Panc1 (cell line): ENCODE data around the gene CDC123.

ENCODE experiments used
- TCF7L2 ChIP-seq: IDR thresholded peaks from 2 replicates; pipeline ENCODE4 v1.6.1; 2011; ENCODE audit warnings: mild to moderate bottlenecking, low read depth, low read length, inconsistent platforms
- TF ChIP-seq, protein P1 (sequence below): fragments of 450-650 bp; IDR thresholded peaks from 2 replicates; pipeline ENCODE4 v1.5.1; 2017; ENCODE audit warnings: mild to moderate bottlenecking

DNA sequence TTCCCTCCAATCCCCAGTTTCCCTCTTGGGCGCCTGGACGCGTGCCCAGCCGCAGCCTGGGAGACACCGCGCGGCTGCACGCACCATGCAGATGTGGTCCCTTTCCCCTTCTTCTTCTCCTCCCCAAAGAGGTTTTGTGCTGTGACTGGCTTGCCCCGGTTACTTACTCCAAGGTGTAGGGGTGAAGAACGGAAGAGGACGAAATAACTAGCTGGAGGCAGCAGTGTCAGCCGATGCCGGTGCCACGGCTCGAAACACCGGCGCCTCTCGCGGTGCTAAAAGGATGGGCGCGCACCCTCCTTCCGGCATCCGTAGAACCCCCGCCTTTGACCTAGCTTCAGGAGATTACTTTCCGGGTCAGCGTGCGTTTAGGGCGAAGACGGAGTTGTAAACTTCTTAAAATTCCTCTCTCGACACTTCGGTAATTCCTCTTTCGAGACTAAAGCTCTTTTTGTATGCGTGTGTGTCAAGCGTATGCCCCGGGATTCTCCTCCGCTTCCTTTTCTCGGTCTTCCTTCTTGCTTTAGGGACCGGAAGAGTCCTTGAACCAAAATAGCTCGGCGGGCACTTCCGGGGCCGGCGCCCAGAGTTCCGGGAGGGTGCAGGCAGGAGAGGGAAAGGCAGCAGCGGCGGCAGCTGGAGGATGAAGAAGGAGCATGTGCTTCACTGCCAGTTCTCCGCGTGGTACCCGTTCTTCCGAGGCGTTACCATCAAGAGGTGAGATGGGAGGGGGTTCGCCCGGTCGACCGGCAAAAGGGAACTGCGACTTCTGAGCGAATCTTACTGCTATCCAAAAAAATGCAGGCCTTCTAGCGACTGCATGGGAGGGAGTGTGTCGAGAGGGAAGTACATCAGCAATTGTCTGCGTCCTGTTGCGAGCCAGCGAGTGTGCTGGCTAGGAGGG, at the start of gene CDC123, which contains the start of gene NUDT5:
- TF ChIP-seq, protein P1, sequence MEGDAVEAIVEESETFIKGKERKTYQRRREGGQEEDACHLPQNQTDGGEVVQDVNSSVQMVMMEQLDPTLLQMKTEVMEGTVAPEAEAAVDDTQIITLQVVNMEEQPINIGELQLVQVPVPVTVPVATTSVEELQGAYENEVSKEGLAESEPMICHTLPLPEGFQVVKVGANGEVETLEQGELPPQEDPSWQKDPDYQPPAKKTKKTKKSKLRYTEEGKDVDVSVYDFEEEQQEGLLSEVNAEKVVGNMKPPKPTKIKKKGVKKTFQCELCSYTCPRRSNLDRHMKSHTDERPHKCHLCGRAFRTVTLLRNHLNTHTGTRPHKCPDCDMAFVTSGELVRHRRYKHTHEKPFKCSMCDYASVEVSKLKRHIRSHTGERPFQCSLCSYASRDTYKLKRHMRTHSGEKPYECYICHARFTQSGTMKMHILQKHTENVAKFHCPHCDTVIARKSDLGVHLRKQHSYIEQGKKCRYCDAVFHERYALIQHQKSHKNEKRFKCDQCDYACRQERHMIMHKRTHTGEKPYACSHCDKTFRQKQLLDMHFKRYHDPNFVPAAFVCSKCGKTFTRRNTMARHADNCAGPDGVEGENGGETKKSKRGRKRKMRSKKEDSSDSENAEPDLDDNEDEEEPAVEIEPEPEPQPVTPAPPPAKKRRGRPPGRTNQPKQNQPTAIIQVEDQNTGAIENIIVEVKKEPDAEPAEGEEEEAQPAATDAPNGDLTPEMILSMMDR: no peak
- no peak for TF ChIP-seq TCF7L2
